NOMO-1 treated with dmso at 0.1 percent for 144 hours (cell line): Measurements from ENCODE around the gene RDH8.
A peak's percentile ranks its signal among the peaks of the same experiment; 100 is the strongest.
"Not testable (repeated sequence)": the region's sequence is repeated elsewhere in the genome, so short reads cannot be mapped to it uniquely, and the experiment has no call there.

Experiments
- DNase-seq: peaks from one replicate; lab custom pipeline; 2025; ENCODE audit not compliant: unreplicated experiment; lab: John Stamatoyannopoulos, UW

The RDH8 gene

DNA sequence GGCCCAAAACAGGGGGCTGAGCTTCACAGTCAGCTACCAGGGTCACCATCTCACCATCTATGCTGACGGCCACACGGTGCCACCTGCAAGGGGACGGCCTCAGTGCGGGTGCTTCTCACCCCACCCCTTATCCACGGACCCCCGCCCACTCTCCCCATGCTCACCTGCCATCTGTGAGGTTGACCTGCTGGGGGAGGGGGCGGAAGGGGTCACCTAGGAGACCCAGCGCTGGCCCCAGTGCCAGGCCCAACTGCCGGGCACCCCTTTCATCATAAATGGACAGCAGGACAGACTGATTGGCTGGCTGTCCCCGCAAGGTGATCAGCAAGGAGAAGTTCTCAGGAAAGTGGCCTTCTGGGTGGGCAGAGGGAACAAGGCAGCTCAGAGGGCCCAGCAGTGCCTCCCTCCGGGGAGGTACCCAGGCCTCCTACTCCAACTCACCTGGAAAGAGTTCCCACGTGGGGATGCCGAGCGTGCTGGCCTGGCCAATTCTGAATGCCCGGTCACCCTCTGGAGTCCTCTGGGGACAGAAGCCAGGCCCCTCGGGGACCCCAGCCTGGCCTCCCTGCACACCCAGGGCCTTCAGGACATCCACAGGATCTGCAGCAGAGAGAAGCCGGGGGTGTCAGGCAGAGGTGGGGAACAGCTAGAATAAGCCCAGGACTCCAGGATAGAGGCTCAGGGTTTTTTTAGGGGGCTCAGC lies 7.5 kb upstream of the RDH8 start:
- DNase-seq: no peak

DNA sequence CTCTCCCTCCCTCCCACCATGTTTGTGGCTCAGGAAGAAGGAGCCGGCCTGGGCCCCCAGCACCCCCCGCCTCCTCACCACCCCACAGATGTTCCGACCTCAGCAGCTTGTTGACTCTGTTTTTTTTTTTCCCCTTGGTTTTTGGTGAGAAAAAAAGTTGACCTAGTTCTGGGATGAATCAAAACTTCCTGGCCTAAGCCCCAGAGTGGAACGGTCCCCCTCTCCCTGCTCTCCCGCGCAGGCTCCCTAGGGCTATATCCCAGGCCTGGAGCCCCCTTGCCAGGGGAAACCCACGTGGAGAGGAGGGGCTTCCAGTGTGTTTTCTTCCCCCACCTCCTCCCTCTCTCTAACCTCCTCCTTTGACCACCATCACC lies 7.0 kb upstream of the RDH8 start:
- DNase-seq: no peak

- DNase-seq: no peak
These were observed 6.4 kb upstream of the RDH8 start for GRCh38 chr19:10006752-10007323.

- DNase-seq: no peak
These were observed 5.7 kb upstream of the RDH8 start for GRCh38 chr19:10007371-10008183.

GRCh38 chr19:10008184-10008765 lies 5.0 kb upstream of the RDH8 start:
- no peak for DNase-seq

GRCh38 chr19:10009714-10010224 lies 3.5 kb upstream of the RDH8 start:
- no peak for DNase-seq

DNA sequence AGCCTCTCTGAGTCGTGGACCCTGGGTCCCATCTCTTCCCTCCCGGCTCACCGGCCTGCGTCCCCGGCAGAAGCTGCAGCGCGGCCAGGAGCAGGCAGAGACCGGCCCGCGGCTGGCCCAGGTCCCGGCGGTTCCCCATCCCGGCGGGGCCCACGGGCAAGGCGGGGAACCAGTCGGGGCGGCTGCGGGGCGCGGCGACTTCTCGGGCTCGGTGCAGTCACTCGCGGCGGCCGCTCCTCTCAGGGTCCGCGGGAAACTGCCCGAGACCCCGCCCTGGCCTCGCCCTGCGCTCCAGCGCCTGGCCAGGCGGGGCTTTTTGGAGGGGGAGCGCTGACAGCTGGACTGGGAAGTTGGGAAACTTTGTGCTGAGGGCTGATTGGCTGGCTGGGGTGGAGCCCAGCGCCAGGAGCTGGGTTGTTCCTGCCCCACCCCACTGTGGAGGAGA lies 3.0 kb upstream of the RDH8 start, which contains the start of gene COL5A3:
TSS of gene COL5A3 (minus strand) at position 258 of the 445 bp plus-strand sequence. CDS start at position 139, 119 bp downstream.
- DNase-seq: no peak

DNA sequence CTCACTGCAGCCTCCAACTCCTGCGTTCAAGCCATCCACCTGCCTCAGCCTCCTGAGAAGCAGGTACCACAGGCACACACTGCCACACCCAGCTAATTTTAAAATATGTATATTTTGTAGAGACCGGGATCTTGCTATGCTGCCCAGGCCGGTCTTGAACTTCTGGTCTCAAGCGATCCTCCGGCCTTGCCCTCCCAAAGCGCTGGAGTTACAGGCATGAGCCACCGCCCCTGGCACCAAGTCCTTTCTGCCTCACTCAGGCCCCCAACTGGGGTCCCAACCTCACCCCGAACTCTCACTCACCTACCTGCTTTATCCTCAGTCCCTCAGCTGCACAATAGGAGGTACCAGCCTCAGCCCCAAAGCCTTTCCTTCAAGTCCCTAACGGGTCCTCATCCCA lies 2.3 kb upstream of the RDH8 start:
- DNase-seq: no peak

- no peak for DNase-seq
These were observed 1.3 kb upstream of the RDH8 start for GRCh38 chr19:10011974-10012373.

GRCh38 chr19:10013834-10014618 lies 743 bp downstream of the RDH8 start:
- no peak for DNase-seq

GRCh38 chr19:10018263-10018662 lies 5.0 kb downstream of the RDH8 start:
- DNase-seq: no peak

GRCh38 chr19:10018786-10019185 lies 5.5 kb downstream of the RDH8 start:
- no peak for DNase-seq

DNA sequence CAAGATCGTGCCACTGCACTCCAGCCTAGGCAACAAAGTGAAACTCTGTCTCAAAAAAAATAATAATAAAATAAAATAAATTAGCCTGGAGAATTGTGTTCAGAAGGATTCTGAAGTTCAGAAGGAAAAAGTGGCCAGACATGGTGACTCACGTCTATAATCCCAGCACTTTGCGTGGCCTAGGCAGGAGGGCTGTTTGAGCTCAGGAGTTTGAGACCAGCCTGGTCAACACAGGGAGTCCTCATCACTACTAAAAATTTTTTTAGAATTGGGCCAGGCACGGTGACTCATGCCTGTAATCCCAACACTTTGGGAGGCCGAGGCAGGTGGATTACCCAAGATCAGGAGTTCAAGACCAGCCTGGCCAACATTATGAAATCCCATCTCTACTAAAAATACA lies 6.0 kb downstream of the RDH8 start:
- no peak for DNase-seq

- DNase-seq: no peak
These were observed 7.6 kb downstream of the RDH8 start for GRCh38 chr19:10020851-10021250.

DNA sequence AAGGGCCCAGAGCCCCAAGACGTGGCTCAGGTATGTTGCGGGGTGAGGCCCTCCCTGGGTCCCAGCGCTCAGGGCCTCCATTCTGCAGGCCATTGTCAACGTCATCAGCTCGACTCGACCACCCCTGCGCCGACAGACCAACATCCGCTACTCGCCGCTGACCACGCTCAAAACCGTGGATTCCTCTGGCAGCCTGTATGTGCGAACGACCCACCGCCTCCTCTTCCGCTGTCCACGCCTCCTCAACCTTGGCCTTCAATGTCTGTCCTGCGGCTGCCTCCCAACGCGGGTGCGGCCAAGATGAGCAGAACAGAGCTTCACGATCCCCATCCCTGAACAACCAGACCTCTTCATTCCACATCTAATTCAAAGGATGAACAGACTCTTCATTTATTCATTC lies 8.2 kb downstream of the RDH8 start:
- no peak for DNase-seq

- no peak for DNase-seq
These were observed 8.6 kb downstream of the RDH8 start for GRCh38 chr19:10021863-10022262.

- DNase-seq: not testable (repeated sequence)
These were observed 9.8 kb downstream of the RDH8 start for GRCh38 chr19:10023096-10023495.

DNA sequence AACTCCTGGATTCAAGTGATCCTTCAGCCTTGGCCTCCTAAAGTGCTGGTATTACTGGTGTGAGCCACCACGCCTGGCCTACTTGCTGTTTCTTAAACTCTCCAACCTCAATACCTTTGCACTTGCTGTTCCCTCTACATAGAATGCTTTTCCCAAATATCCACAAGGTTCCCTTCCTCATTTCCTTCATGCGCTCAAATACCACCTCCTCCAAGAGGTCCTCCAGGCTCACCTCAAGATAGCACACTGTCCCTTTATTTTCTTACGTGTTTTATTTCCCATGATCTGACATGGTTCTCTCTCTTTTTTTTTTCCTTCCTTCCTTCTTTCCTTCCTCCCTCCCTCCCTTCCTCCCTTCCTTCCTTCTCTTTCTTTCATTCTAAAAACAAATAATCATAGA lies 13.5 kb downstream of the RDH8 start:
- no peak for DNase-seq

DNA sequence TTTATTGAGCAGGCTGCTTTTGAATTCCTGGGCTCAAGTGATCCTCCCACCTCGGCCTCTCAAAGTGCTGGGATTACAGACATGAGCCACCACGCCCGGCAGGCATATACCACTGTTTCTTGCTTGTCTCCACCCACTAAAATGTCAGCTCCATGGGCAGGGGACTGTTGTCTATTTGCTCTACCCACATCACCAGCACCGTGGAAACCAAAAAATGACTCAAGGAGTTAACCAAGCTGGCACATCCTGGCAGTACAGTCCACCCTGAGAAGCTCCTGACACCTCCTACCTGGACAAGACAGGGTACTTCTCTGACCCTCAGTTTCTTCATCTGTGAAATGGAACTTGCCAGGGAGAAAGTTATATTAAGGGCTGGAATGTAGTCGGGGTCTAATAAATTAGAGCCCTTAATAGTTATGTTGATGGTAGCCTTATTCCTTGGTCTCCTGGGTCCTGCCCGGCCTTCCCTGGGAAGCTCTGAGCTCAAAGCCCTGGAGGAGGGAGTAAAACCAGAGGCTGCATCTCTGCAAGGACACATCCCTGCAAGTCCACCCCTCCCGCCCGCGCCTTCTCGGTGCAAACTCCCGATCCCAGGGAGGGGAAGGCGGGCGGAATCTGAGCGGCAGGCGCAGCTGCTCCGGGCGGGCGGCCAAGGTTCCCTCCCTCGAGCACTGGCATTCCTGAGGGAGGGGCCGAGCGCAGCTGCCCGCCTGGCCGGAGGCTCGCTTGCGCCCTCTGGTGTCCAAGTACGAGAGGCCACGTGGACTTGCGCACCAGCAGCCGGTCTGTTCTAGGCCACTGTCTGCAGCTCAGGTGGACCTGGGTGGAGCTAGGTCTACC lies 14.1 kb downstream of the RDH8 start:
- peak; percentile 37 for DNase-seq

GRCh38 chr19:10033614-10034013 lies 20.3 kb downstream of the RDH8 start:
- no peak for DNase-seq
